ENCODE measurements around the gene TERT. TPM values are rescaled to one million over a fixed set of nuclear protein-coding genes. Genes with fewer than 3 reads are reported as not detected.

The TERT gene
- total RNA-seq, 1 donor from 2014 or later, result not detected

- H3K27ac Mint-ChIP-seq (ENCODE audit: unreplicated experiment), result no peak overlapping the region
- peaks cover 37% of the 10 kb centered on the region for H3K27me3 Mint-ChIP-seq (ENCODE audit: low read depth)
- no peak for DNase-seq (ENCODE audit: low spot score)
- no peaks in the 10 kb centered on the region for H3K36me3 Mint-ChIP-seq (ENCODE audit: low read depth)
- H3K9me3 Mint-ChIP-seq (ENCODE audit: low read depth), result no peaks in the 10 kb centered on the region
- TF ChIP-seq, protein P1, sequence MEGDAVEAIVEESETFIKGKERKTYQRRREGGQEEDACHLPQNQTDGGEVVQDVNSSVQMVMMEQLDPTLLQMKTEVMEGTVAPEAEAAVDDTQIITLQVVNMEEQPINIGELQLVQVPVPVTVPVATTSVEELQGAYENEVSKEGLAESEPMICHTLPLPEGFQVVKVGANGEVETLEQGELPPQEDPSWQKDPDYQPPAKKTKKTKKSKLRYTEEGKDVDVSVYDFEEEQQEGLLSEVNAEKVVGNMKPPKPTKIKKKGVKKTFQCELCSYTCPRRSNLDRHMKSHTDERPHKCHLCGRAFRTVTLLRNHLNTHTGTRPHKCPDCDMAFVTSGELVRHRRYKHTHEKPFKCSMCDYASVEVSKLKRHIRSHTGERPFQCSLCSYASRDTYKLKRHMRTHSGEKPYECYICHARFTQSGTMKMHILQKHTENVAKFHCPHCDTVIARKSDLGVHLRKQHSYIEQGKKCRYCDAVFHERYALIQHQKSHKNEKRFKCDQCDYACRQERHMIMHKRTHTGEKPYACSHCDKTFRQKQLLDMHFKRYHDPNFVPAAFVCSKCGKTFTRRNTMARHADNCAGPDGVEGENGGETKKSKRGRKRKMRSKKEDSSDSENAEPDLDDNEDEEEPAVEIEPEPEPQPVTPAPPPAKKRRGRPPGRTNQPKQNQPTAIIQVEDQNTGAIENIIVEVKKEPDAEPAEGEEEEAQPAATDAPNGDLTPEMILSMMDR (IDR thresholded peaks at IDR 0.05), result no peak
- no peak overlapping the region for H3K4me3 Mint-ChIP-seq (ENCODE audit: unreplicated experiment)
- H3K4me1 Mint-ChIP-seq (ENCODE audit: low read depth), result no peaks in the 10 kb centered on the region
Measured at GRCh38 chr5:1224631-1225030, 70.2 kb downstream of the TERT start.

GRCh38 chr5:1223278-1223670, 71.6 kb downstream of the TERT start:
- no peak for DNase-seq (ENCODE audit: low spot score)
- H3K4me3 Mint-ChIP-seq (ENCODE audit: unreplicated experiment), result no peak overlapping the region
- H3K4me1 Mint-ChIP-seq (ENCODE audit: low read depth), result no peaks in the 10 kb centered on the region
- TF ChIP-seq, protein P1 (IDR thresholded peaks at IDR 0.05), result no peak
- no peaks in the 10 kb centered on the region for H3K36me3 Mint-ChIP-seq (ENCODE audit: low read depth)
- H3K27ac Mint-ChIP-seq (ENCODE audit: unreplicated experiment), result no peak overlapping the region
- H3K9me3 Mint-ChIP-seq (ENCODE audit: low read depth), result no peaks in the 10 kb centered on the region
- H3K27me3 Mint-ChIP-seq (ENCODE audit: low read depth), result peaks cover 30% of the 10 kb centered on the region

DNA sequence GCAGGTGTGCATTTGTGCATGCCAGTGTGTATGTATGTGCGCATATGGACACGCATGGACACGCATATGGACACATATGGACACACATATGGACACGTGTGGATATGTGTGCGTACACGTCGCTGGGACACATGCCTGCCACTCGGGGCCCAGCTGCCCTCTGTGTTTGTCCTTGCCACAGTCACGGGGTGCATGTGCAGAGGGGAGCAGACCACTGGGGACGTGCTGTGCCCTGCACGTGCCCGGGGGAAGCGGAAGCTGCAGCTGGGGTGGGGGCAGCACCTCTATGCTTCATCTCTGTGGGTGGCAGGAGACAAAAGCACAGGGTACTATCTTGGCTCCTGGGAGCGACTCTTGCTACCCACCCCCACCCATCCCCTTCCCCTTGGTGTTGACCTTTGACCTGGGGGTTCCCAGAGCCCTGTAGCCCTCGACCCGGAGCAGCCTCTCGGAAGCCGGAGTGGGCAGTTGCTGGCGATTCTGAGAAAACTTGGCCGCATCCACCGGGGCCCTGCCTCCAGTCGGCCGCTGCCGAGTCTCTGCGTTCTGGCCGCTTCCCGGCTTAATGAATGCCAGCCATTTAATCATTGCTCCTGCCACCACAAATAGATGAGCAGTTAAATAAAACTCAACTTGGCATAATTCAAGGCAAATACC, 72.1 kb downstream of the TERT start:
- no peaks in the 10 kb centered on the region for H3K4me1 Mint-ChIP-seq (ENCODE audit: low read depth)
- TF ChIP-seq, protein P1 (IDR thresholded peaks at IDR 0.05), result no peak
- no peak overlapping the region for H3K4me3 Mint-ChIP-seq (ENCODE audit: unreplicated experiment)
- no peak overlapping the region for H3K27ac Mint-ChIP-seq (ENCODE audit: unreplicated experiment)
- no peak for DNase-seq (ENCODE audit: low spot score)
- no peaks in the 10 kb centered on the region for H3K9me3 Mint-ChIP-seq (ENCODE audit: low read depth)
- H3K27me3 Mint-ChIP-seq (ENCODE audit: low read depth), result peaks cover 25% of the 10 kb centered on the region
- no peaks in the 10 kb centered on the region for H3K36me3 Mint-ChIP-seq (ENCODE audit: low read depth)

GRCh38 chr5:1222147-1222546, 72.7 kb downstream of the TERT start:
- no peak overlapping the region for H3K27ac Mint-ChIP-seq (ENCODE audit: unreplicated experiment)
- H3K9me3 Mint-ChIP-seq (ENCODE audit: low read depth), result no peaks in the 10 kb centered on the region

GRCh38 chr5:1221721-1222120, 73.1 kb downstream of the TERT start:
- Mint-ChIP-seq H3K36me3 (ENCODE audit: low read depth) (no peaks in the 10 kb centered on the region), H3K4me3 (ENCODE audit: unreplicated experiment) (no peak overlapping the region), H3K9me3 (ENCODE audit: low read depth) (no peaks in the 10 kb centered on the region), H3K4me1 (ENCODE audit: low read depth) (no peaks in the 10 kb centered on the region), H3K27ac (ENCODE audit: unreplicated experiment) (no peak overlapping the region), H3K27me3 (ENCODE audit: low read depth) (peaks cover 17% of the 10 kb centered on the region)
- TF ChIP-seq, protein P1 (IDR thresholded peaks at IDR 0.05), result no peak
- DNase-seq (ENCODE audit: low spot score), result no peak

More at GRCh38 chr5:1222147-1222546, 72.7 kb downstream of the TERT start:
- no peak for DNase-seq (ENCODE audit: low spot score)
- Mint-ChIP-seq H3K4me3 (ENCODE audit: unreplicated experiment) (no peak overlapping the region), H3K36me3 (ENCODE audit: low read depth) (no peaks in the 10 kb centered on the region), H3K27me3 (ENCODE audit: low read depth) (peaks cover 20% of the 10 kb centered on the region), H3K4me1 (ENCODE audit: low read depth) (no peaks in the 10 kb centered on the region)
- TF ChIP-seq, protein P1 (IDR thresholded peaks at IDR 0.05), result no peak
